ENCODE measurements around the gene LENG8.
"Not testable (repeated sequence)": the region's sequence is repeated elsewhere in the genome, so short reads cannot be mapped to it uniquely, and the experiment has no call there.

LENG8 gene

DNA sequence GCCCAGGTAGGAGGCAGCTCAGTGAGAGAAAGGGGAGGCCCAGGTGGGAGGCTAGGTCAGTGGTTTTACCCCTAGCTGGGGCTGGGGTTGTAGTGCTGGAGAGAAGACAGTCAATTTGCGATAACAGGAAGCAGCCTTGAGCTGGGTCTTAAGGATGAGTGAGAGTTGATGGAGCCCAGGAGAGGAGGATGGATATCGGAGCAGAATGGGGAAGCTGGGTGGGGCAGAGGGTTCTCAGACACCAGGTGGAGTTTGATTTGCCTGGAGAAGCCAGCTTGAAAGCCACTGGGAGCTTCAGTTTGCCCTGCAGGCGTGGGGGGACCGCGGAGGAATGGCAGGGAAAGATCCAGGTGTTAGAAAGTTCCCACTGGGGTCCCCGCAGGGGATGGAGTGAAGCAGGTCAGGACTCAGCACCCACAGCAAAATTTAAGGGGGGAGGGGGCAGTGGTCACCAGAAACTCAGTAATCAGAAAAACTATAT is 24.9 kb downstream of the LENG8 start:
- no peak overlapping the region for H3K27ac Mint-ChIP-seq
- H3K4me1 Mint-ChIP-seq: peaks cover 14% of the 10 kb centered on the region
- H3K9me3 Mint-ChIP-seq: no peaks in the 10 kb centered on the region
- H3K4me3 Mint-ChIP-seq: no peak overlapping the region
- H3K36me3 Mint-ChIP-seq: no peaks in the 10 kb centered on the region
- H3K27me3 Mint-ChIP-seq: peaks cover 41% of the 10 kb centered on the region

DNA sequence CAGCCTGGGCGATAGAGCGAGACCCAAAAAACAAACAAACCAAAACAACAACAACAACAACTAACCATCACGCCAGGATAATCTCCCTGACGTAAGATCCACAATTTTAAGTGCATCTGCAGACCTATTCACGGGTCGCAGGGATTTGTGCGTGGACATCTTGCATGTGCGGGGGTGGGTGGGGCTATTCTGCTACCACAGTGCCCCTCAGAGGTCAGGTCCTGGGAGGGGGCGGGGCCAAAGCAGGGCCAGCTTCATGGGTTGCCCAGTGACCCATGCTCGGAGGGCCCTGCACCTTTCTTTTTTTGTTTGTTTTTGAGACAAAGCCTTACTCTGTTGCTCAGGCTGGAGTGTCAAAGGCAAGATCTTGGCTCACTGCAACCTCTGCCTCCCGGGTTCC is 26.7 kb downstream of the LENG8 start:
- Mint-ChIP-seq H3K9me3 (no peaks in the 10 kb centered on the region), H3K27ac (no peak overlapping the region), H3K4me3 (no peak overlapping the region), H3K4me1 (peaks cover 6% of the 10 kb centered on the region), H3K27me3 (peaks cover 31% of the 10 kb centered on the region), H3K36me3 (no peaks in the 10 kb centered on the region)

DNA sequence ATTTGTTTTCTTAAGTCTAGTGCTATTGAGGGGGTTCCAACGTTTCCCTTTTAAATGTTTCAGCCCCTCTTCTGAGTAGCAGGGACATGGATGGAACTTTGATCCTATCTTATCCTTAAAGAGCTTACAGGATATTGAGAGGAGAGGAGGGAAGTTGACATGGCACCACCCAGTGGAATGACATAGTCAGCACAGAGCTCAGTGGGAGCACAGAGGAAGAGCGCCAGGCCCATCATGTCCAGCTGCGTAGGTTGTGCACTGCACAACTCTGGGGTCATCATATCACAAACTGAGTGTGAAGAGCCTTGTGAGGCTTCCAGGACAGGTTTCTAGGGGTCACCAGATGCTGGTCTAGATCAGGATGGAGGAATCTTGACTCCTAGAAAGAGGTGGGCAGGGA is 28.7 kb downstream of the LENG8 start:
- H3K27ac Mint-ChIP-seq: peak overlapping the region; percentile 76
- peaks cover 13% of the 10 kb centered on the region for H3K4me1 Mint-ChIP-seq
- no peaks in the 10 kb centered on the region for H3K9me3 Mint-ChIP-seq
- H3K27me3 Mint-ChIP-seq: peaks cover 33% of the 10 kb centered on the region
- H3K36me3 Mint-ChIP-seq: no peaks in the 10 kb centered on the region
- no peak overlapping the region for H3K4me3 Mint-ChIP-seq

DNA sequence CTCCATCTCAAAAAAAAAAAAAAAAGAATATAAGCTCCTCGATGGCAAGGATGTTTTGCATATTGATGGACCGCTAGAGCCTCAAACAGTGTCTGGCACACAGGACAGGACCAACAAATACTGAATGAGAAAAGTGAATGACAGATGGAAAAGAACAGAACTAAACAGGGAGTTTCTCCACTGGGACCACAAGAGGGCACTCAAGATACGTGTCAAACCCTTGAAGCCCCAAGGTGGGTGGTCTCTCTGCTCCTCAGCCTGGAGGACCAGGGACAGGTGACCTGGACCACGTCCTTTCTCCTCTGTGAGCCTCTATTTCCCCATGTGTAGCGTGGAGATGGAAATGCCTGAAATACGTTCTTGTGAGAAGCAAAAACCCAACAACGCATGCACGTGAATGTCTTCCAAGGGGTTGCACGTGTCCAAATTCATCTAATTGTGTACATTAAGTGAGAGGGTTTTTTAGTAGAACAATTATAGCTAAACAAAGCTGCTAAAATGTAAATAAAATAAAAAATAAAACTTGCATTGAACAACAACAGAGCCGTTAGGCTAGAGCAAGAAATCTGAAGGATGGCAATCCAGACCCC is 29.8 kb downstream of the LENG8 start:
- peaks cover 12% of the 10 kb centered on the region for H3K4me1 Mint-ChIP-seq
- H3K27me3 Mint-ChIP-seq: peaks cover 29% of the 10 kb centered on the region
- no peaks in the 10 kb centered on the region for H3K36me3 Mint-ChIP-seq
- H3K9me3 Mint-ChIP-seq: no peaks in the 10 kb centered on the region
- H3K4me3 Mint-ChIP-seq: no peak overlapping the region
- no peak overlapping the region for H3K27ac Mint-ChIP-seq

DNA sequence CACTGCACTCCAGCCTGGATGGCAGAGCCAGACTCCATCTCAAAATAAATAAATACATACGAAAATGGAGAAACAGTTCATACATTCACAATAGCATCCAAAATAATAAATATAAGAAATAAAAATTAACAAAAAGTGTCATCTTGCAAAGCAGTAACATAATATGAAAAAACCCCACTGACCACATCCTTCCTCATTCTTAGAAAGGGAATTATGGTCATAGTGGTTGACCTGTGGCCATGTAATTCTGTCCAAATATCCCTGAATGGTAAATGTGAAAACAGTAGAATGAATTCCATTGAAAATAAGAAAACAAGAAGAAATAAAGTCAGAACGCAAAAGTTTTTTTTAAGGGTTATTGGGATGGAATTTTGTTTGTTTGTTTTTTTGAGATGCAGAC is 31.1 kb downstream of the LENG8 start:
- Mint-ChIP-seq H3K4me3 (no peak overlapping the region), H3K27me3 (peaks cover 29% of the 10 kb centered on the region), H3K9me3 (no peaks in the 10 kb centered on the region), H3K36me3 (no peaks in the 10 kb centered on the region), H3K27ac (no peak overlapping the region), H3K4me1 (peaks cover 12% of the 10 kb centered on the region)

DNA sequence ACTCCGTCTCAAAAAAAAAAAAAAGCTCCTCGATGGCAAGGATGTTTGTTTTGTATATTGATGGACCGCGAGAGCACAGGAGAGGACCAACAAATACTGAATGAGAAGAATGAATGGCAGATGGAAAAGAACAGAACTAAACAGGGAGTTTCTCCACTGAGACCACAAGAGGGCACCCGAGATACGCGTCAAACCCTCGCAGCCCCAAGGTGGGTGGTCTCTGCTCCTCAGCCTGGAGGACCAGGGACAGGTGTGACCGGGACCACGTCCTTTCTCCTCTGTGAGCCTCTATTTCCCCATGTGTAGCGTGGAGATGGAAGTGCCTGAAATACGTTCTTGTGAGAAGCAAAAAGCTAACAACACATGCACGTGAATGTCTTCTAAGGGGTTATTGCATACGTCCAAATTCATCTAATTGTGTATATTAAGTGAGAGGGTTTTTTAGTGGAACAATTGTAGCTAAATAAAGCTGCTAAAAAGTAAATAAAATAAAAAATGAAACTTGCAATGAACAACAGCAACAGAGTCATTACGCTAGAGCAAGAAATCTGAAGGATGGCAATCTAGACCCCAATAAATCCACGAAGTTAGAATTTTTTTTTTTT is 32.4 kb downstream of the LENG8 start:
- no peak overlapping the region for H3K4me3 Mint-ChIP-seq

DNA sequence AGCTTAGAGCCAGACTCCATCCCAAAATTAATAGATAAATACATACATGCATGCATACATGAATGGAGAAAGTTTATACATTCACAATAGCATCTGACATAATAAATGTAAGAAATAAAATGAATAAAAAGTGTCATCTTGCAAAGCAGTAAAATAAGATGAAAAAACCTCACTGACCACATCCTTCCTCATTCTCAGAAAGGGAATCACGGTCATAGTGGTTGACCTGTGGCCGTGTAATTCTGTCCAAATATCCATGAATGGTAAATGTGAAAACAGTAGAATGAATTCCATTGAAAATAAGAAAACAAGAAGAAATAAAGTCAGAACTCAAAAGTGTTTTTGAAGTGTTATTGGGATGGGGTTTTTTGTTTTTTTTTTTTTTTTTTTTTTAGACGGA is 33.9 kb downstream of the LENG8 start:
- Mint-ChIP-seq H3K9me3 (no peaks in the 10 kb centered on the region), H3K27me3 (peaks cover 22% of the 10 kb centered on the region), H3K4me3 (no peak overlapping the region), H3K4me1 (peaks cover 12% of the 10 kb centered on the region), H3K36me3 (no peaks in the 10 kb centered on the region), H3K27ac (no peak overlapping the region)

More for the DNA sequence above, 32.4 kb downstream of the LENG8 start:
- H3K27ac Mint-ChIP-seq: peak overlapping the region; percentile 43
- H3K36me3 Mint-ChIP-seq: no peaks in the 10 kb centered on the region
- H3K9me3 Mint-ChIP-seq: no peaks in the 10 kb centered on the region
- peaks cover 12% of the 10 kb centered on the region for H3K4me1 Mint-ChIP-seq
- peaks cover 28% of the 10 kb centered on the region for H3K27me3 Mint-ChIP-seq

DNA sequence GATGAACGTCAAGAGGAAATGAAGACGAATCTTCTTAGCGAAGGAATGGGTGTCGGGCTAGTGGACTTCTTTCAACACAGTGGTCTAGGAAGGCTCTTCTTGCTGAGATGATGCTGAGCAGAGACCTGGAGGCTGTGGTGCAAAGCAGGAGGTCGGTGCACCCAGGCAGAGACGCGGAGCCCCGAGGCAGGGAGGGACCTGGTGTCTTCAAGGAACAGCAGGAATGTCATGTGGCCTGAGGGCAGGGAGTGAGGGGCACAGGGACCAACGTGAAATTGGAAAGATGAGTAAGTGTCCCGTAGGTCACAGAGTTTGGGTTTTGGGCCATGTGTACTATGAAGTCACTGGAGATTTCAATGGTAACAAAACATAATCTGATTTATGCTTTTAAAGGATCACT is 35.5 kb downstream of the LENG8 start:
- peaks cover 12% of the 10 kb centered on the region for H3K4me1 Mint-ChIP-seq
- H3K27me3 Mint-ChIP-seq: peaks cover 16% of the 10 kb centered on the region
- peak overlapping the region; percentile 18 for H3K27ac Mint-ChIP-seq
- no peak overlapping the region for H3K4me3 Mint-ChIP-seq
- H3K36me3 Mint-ChIP-seq: no peaks in the 10 kb centered on the region
- H3K9me3 Mint-ChIP-seq: no peaks in the 10 kb centered on the region

DNA sequence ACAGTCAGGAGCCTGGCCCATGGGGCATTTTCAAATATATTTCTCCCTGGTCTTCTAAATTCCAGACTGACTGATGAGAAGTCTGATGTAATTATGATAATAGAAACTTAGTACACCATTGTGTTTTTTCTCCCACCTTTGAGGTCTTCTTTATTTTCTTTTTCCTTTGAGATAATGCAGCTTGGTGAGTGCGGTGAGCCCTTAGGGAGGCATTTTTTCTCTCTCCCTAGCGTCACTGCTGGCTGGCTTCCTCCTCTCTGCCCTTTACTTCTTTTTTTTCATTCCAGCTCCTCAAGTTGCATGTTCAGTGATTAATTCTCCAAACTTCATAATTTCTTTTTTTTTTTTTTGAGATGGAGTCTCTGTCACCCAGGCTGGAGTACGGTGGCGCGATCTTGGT is 36.9 kb downstream of the LENG8 start:
- Mint-ChIP-seq H3K27ac (peak overlapping the region; percentile 51), H3K36me3 (no peaks in the 10 kb centered on the region), H3K4me3 (no peak overlapping the region), H3K4me1 (peaks cover 12% of the 10 kb centered on the region), H3K27me3 (peaks cover 12% of the 10 kb centered on the region), H3K9me3 (no peaks in the 10 kb centered on the region)

DNA sequence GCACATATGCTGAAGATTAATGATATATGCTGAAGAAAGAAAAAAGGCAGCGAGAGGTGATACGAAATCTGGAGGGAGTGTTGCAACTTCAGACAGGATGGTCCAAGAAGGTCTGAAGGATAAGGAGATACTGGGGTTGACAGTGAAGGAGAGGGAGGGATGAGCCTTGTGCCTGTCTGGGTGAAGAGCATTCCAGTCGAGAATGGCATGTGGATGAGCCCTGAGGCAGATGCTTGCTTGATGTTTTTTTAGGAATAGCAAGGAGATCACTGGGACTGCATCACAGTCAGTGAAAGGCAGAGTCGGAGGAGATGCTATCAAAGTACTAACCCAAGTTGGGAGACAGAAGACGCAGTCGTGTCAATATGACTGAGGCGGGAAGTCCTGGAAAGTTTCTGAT is 40.3 kb downstream of the LENG8 start:
- peaks cover 10% of the 10 kb centered on the region for H3K27me3 Mint-ChIP-seq
- no peaks in the 10 kb centered on the region for H3K9me3 Mint-ChIP-seq
- no peaks in the 10 kb centered on the region for H3K36me3 Mint-ChIP-seq
- H3K4me1 Mint-ChIP-seq: no peaks in the 10 kb centered on the region
- no peak overlapping the region for H3K27ac Mint-ChIP-seq
- H3K4me3 Mint-ChIP-seq: no peak overlapping the region

DNA sequence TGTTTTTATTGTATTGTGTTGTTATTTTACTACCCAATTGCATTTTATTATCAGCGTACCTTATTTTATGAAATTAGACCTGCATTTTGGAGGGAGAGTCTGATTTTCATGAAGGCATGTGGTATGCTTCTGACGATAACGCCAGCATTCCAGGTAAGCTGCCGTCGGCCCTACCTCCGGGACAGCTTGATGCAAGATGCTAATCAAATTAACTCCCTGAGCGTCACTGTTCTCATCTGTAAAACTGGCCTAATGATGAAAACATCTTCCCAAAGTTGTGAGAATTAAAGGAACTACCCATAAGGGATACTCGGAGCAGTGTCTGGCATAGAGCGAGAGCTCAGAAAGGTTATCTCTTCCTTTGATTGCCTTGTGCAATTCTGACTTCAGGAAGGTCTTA is 40.8 kb downstream of the LENG8 start:
- no peaks in the 10 kb centered on the region for H3K4me1 Mint-ChIP-seq
- no peak overlapping the region for H3K4me3 Mint-ChIP-seq
- no peak overlapping the region for H3K27ac Mint-ChIP-seq
- H3K27me3 Mint-ChIP-seq: peaks cover 9% of the 10 kb centered on the region
- H3K36me3 Mint-ChIP-seq: no peaks in the 10 kb centered on the region
- no peaks in the 10 kb centered on the region for H3K9me3 Mint-ChIP-seq

DNA sequence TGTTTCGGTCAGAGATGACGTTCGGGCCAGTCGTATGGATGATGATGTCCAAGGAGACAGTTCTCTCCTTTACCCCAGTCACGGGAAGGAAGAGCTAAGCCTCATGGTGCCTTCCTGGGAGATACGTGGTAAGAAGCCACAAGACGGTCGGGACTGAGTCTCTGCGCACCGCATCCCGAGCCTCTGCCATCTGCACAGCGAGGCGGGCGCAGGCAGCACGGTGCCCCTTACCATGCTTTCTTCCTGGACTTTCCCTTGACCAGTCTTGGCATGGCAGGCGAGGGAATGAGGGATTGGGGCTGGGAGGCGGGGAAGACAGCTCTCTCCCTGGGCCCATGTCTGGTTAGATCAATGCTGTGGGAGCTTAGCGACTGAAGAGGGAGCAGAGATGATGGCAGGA is 43.6 kb downstream of the LENG8 start:
- no peak overlapping the region for H3K4me3 Mint-ChIP-seq
- H3K4me1 Mint-ChIP-seq: peaks cover 7% of the 10 kb centered on the region
- H3K36me3 Mint-ChIP-seq: no peaks in the 10 kb centered on the region
- peaks cover 12% of the 10 kb centered on the region for H3K27me3 Mint-ChIP-seq
- H3K9me3 Mint-ChIP-seq: no peaks in the 10 kb centered on the region
- H3K27ac Mint-ChIP-seq: no peak overlapping the region

DNA sequence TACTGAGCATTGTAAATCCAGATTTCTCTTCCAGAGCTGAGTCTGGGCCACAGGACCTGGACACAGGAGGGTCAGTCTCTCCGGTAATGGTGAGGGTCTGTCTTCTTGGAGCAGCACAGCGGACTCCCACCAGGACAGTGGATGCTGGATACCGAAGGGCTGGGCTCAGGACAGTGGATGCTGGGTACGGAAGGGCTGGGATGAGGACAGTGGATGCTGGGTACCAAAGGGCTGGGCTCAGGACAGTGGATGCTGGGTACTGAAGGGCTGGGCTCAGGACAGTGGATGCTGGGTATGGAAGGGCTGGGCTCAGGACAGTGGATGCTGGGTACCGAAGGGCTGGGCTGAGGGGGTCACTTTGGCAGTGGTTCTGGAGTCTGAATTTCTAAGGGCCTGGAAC is 44.1 kb downstream of the LENG8 start:
- H3K27ac Mint-ChIP-seq, H3K9me3 Mint-ChIP-seq, H3K36me3 Mint-ChIP-seq, H3K4me3 Mint-ChIP-seq: not testable (repeated sequence)
- Mint-ChIP-seq H3K4me1 (peaks cover 12% of the 10 kb centered on the region), H3K27me3 (peaks cover 12% of the 10 kb centered on the region)

DNA sequence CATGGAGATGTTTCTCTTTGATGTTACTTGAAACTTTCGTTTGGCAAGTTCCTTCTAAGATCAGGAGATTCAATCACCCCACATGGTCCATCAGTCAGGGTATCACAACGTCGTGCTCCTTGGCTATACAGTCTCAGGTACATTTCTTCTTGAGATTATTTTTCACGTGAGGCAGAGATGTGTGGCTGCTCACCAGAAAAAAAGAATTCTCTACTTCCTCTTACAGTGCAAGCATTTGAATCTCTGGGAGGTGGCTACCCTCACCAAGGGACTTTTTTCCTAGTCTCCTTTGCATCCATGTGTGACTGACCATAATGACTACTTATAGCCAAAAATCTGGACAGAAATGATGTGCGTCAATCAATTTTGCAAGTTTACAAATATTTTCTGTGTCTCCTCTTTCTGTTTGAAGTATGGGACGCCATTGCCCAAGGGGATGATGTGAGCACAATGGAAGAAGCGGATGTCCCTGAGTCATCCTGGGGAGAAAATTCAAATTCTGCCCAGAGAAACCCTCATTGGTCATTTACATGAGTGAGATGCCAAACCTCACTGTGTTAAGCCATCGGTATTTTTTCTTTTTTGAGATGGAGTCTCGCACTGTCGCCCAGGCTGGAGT is 45.1 kb downstream of the LENG8 start:
- no peak overlapping the region for H3K4me3 Mint-ChIP-seq
- H3K27me3 Mint-ChIP-seq: peaks cover 12% of the 10 kb centered on the region
- H3K27ac Mint-ChIP-seq: no peak overlapping the region
- peaks cover 19% of the 10 kb centered on the region for H3K4me1 Mint-ChIP-seq
- H3K9me3 Mint-ChIP-seq: no peaks in the 10 kb centered on the region
- no peaks in the 10 kb centered on the region for H3K36me3 Mint-ChIP-seq

DNA sequence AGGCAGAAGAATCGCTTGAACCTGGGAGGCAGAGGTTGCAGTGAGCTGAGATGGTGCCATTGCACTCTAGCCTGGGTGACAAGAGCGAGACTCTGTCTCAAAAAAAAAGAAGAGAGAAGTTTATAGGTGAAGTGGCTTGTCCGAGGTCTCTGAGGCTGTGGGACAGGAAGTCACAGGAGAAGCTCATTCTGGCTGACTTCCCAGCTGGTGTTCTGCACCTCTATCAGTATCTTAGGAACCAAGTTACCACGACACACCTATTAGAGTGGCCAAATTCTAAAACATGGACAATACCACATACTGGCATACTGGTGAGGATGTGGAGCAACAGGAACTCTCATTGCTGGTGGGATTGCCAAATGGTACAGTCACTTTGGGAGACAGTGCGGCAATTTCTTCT is 46.3 kb downstream of the LENG8 start:
- H3K4me3 Mint-ChIP-seq, H3K9me3 Mint-ChIP-seq, H3K36me3 Mint-ChIP-seq, H3K27ac Mint-ChIP-seq: not testable (repeated sequence)
- H3K27me3 Mint-ChIP-seq: peaks cover 16% of the 10 kb centered on the region
- H3K4me1 Mint-ChIP-seq: peaks cover 23% of the 10 kb centered on the region

DNA sequence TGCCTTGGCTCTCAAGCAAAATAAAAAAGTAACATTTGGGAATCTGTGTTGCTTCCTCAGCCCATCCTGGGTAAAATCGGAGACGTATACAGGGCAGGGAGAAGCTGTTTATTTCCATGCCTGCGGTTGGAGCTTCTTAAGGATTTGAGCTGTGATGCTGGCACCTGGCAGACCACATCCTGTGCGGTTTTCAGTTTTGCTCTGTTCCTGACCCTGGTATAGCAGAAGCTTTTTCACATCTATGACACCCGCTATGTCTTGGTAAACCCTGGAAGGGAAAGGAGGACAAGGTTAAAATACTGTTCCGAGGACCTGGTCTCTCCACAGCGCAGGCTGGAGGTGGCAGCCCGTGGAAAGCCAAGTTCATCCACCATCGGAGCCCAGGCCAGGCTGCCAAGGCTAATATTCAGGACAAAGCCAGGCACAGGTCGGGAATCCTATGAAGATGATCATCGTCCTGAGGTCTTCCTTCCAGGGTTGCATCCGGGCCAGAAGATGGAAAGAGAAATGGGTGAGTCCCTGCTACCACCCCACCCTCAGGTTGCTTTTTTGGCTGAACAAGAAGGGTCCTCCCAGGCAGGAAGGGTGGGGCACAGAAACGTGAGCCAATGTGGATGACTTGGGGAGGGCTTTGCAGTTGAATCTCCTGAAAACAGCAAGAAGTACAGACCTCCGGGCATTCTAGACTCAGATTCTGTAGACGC is 48.9 kb downstream of the LENG8 start:
- H3K36me3 Mint-ChIP-seq, H3K27ac Mint-ChIP-seq, H3K9me3 Mint-ChIP-seq: not testable (repeated sequence)
- Mint-ChIP-seq H3K4me1 (peaks cover 23% of the 10 kb centered on the region), H3K27me3 (peaks cover 19% of the 10 kb centered on the region), H3K4me3 (peak overlapping the region; percentile 23)

Measured in activated naive CD4-positive, alpha-beta T cell treated with anti-CD3 and anti-CD28 coated beads, Interleukin-2, amount 50 U/mL, for 24 hours (primary cell).